ENCODE measurements around the gene COX17. TPM values are rescaled to one million over a fixed set of nuclear protein-coding genes. Genes with fewer than 3 reads are reported as not detected.

Gene COX17
- total and polyA plus RNA-seq, 9 of the 15 experiments (the other 6 are each of a cell fraction or from before 2014, with no cell fraction given), result 29.1 to 167 (median 60.6) TPM

GRCh38 chr3:119695480-119695879 lies 18.3 kb upstream of the COX17 start (continued):
- no peak for TF ChIP-seq PPARD (CRISPR knock-in tag; IDR thresholded peaks at IDR 0.05)
- peak; percentile 99 for TF ChIP-seq ZEB2 (IDR thresholded peaks at IDR 0.05)
- TF ChIP-seq BCOR (IDR thresholded peaks at IDR 0.05), result no peak
- TF ChIP-seq C11orf30 (IDR thresholded peaks at IDR 0.05; ENCODE audit: low read depth), result peak; percentile 11; the same call in 1 of the 2 replicates
- no peak for TF ChIP-seq ZNF175 (CRISPR knock-in tag; IDR thresholded peaks at IDR 0.05; ENCODE audit: low read depth)
- peak; percentile 20; the same call in 1 of the 2 replicates for TF ChIP-seq NFIC (IDR thresholded peaks at IDR 0.05)
- no peak for TF ChIP-seq ZBTB12 (CRISPR knock-in tag; IDR thresholded peaks at IDR 0.05)
- TF ChIP-seq ZNF133 (CRISPR knock-in tag; IDR thresholded peaks at IDR 0.05), result no peak
- peak; percentile 21; the same call in 1 of the 2 replicates for TF ChIP-seq ZNF384 (IDR thresholded peaks at IDR 0.05; ENCODE audit: low read depth, low read length)
- TF ChIP-seq BCLAF1 (IDR thresholded peaks at IDR 0.05; ENCODE audit: borderline replicate concordance in 1 of 2, control insufficient read depth in 1 of 2, low read depth in 2 of 2, low read length in 1 of 2), result no peak
- peak; percentile 75 for TF ChIP-seq EHMT2 (IDR thresholded peaks at IDR 0.05)
